ENCODE data around the gene MSI2.

DNA sequence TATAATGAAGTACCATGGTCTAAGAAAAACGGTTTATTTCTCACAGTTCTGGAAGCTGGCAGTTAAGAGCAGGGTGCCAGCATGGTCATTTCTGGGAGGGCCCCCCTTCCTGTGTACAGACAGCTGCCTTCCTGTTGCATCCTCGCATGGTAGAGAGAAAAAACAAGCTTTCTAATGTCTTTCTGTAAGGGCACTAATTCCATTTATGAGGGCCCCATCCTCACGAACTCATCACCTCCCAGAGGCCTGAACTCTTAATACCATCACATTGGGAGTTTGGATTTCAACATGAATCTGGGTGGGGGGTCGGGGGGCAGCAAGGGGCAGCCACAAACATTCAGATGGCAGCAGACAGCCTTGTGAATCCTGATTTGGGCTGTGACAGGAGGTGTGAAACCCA, 339.1 kb downstream of the MSI2 start:
- TF ChIP-seq ATF6 (CRISPR knock-in tag; IDR thresholded peaks at IDR 0.05) (no peak), SRF (CRISPR knock-in tag; IDR thresholded peaks at IDR 0.05) (no peak), KDM5B (IDR thresholded peaks at IDR 0.05; ENCODE audit: insufficient replicate concordance, low read depth, low read length) (no peak), EGR1 (conservative IDR thresholded peaks at IDR 0.05) (no peak), ZNF146 (CRISPR knock-in tag; IDR thresholded peaks at IDR 0.05; ENCODE audit: unreplicated experiment) (no peak), ZNF696 (CRISPR knock-in tag; conservative IDR thresholded peaks at IDR 0.05) (no peak), CTCF (IDR thresholded peaks at IDR 0.05 in 2 of 3, conservative IDR thresholded peaks at IDR 0.05 in 1 of 3; ENCODE audit: insufficient read depth in 2 of 3, low read depth in 1 of 3, low read length in 3 of 3) (no peak), CBX2 (IDR thresholded peaks at IDR 0.05; ENCODE audit: insufficient read depth, low read length, poor library complexity, severe bottlenecking) (no peak), ZBED1 (IDR thresholded peaks at IDR 0.05) (no peak), JUND (IDR thresholded peaks at IDR 0.05; ENCODE audit: borderline replicate concordance, low read depth, low read length) (no peak), JUND (tag; IDR thresholded peaks at IDR 0.05; ENCODE audit: borderline replicate concordance, low read depth, low read length) (no peak)
- TF ChIP-seq, protein P1, sequence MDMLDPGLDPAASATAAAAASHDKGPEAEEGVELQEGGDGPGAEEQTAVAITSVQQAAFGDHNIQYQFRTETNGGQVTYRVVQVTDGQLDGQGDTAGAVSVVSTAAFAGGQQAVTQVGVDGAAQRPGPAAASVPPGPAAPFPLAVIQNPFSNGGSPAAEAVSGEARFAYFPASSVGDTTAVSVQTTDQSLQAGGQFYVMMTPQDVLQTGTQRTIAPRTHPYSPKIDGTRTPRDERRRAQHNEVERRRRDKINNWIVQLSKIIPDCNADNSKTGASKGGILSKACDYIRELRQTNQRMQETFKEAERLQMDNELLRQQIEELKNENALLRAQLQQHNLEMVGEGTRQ (CRISPR knock-in tag; IDR thresholded peaks at IDR 0.05), result no peak

All from K562 (cell line).